Neural cell (in vitro differentiated cells): Measurements from ENCODE around the gene ILK. TPM values are rescaled to one million over a fixed set of nuclear protein-coding genes. Genes with fewer than 3 reads are reported as not detected.

Source experiments
- H2AFZ ChIP-seq: fragments of 200-600, 300-800 bp; sonication (generic), shearing (Covaris generic); 2 replicates; pipeline ENCODE4 v1.6.0; 2014; ENCODE audit warnings: low read depth, mild to moderate bottlenecking, antibody characterized with exemption, low read length, moderate library complexity
- H3F3A ChIP-seq: fragments of 200-600 bp; shearing (Covaris generic); 2 replicates; pipeline ENCODE4 v1.6.1; 2016; ENCODE audit warnings: mild to moderate bottlenecking, moderate library complexity, mixed read lengths, antibody characterized with exemption, low read length; ENCODE audit not compliant: insufficient read depth, poor library complexity, severe bottlenecking
- H3K27ac ChIP-seq: fragments of 200-600, 300-800 bp; sonication (generic), shearing (Covaris generic); 2 replicates; pipeline ENCODE4 v1.5.1; 2014; ENCODE audit warnings: mild to moderate bottlenecking, low read length, moderate library complexity
- H3K27me3 ChIP-seq: fragments of 300-800, 200-600 bp; sonication (generic), shearing (Covaris generic); 2 replicates; pipeline ENCODE4 v1.6.0; 2014; ENCODE audit warnings: mild to moderate bottlenecking, low read depth, low read length, moderate library complexity; ENCODE audit not compliant: insufficient read depth
- H3K36me3 ChIP-seq: fragments of 300-800, 200-600 bp; sonication (generic), shearing (Covaris generic); 2 replicates; pipeline ENCODE4 v1.5.1; 2014; ENCODE audit warnings: mild to moderate bottlenecking, antibody characterized with exemption, low read length, moderate library complexity; ENCODE audit not compliant: insufficient read depth
- H3K4me2 ChIP-seq: fragments of 300-800, 200-600 bp; sonication (generic), shearing (Covaris generic); 2 replicates; pipeline ENCODE4 v1.6.0; 2014; ENCODE audit warnings: mild to moderate bottlenecking, low read length
- H3K4me3 ChIP-seq: fragments of 300-800, 200-600 bp; sonication (generic), shearing (Covaris generic); 2 replicates; pipeline ENCODE4 v1.5.1; 2014; ENCODE audit warnings: mild to moderate bottlenecking, low read length, moderate library complexity
- H3K79me2 ChIP-seq: fragments of 200-600 bp; shearing (Covaris generic); replicated peaks from 2 replicates; pipeline ENCODE4 v1.6.0; 2014; ENCODE audit warnings: mild to moderate bottlenecking, low read length, moderate library complexity; ENCODE audit not compliant: insufficient read depth
- H3K9ac ChIP-seq: fragments of 300-800, 200-600 bp; sonication (generic), shearing (Covaris generic); 2 replicates; pipeline ENCODE4 v1.6.1; 2016; ENCODE audit warnings: mild to moderate bottlenecking, low read length, mixed read lengths
- H3K9me2 ChIP-seq: fragments of 200-600 bp; shearing (Covaris generic); 2 replicates; pipeline ENCODE4 v1.6.1; 2016; ENCODE audit warnings: mild to moderate bottlenecking, low read length, mixed read lengths; ENCODE audit not compliant: insufficient read depth
- H3K9me3 ChIP-seq: fragments of 200-600, 300-800 bp; sonication (generic), shearing (Covaris generic); 2 replicates; pipeline ENCODE4 v1.6.1; 2016; ENCODE audit warnings: mild to moderate bottlenecking, mixed run types, low read length, moderate library complexity, mixed read lengths
- H4K20me1 ChIP-seq: fragments of 200-600 bp; shearing (Covaris generic); 2 replicates; pipeline ENCODE4 v1.6.1; 2016; ENCODE audit warnings: mild to moderate bottlenecking, mixed run types; ENCODE audit not compliant: insufficient read depth
- EP300 ChIP-seq: fragments of 450-650 bp; conservative IDR thresholded peaks from 2 replicates; pipeline ENCODE4 v1.6.1; 2014; ENCODE audit warnings: antibody characterized with exemption, mild to moderate bottlenecking, moderate library complexity; ENCODE audit not compliant: poor library complexity, severe bottlenecking
- EZH2 ChIP-seq: fragments of 200-600, 300-800 bp; shearing (Covaris generic), sonication (generic); IDR thresholded peaks from 2 replicates; pipeline ENCODE4 v1.6.1; 2014; ENCODE audit warnings: antibody characterized with exemption, low read length, borderline replicate concordance, mild to moderate bottlenecking; ENCODE audit not compliant: insufficient read depth, poor library complexity, severe bottlenecking
- MXI1 ChIP-seq: fragments of 450-650 bp; conservative IDR thresholded peaks from 2 replicates; pipeline ENCODE4 v1.6.1; 2014; ENCODE audit warnings: antibody characterized with exemption, mild to moderate bottlenecking; ENCODE audit not compliant: poor library complexity, severe bottlenecking
- POLR2AphosphoS5 ChIP-seq: IDR thresholded peaks from 2 replicates; pipeline ENCODE4 v1.6.1; 2012
- RAD21 ChIP-seq: fragments of 450-650 bp; conservative IDR thresholded peaks from 2 replicates; pipeline ENCODE4 v1.6.1; 2014; ENCODE audit warnings: antibody characterized with exemption, mild to moderate bottlenecking, moderate library complexity
- SMC3 ChIP-seq: fragments of 450-650 bp; conservative IDR thresholded peaks from 2 replicates; pipeline ENCODE4 v1.6.1; 2014; ENCODE audit warnings: antibody characterized with exemption, mild to moderate bottlenecking, moderate library complexity; ENCODE audit not compliant: poor library complexity
- TAF1 ChIP-seq: IDR thresholded peaks from 2 replicates; pipeline ENCODE4 v1.6.1; 2012; ENCODE audit warnings: low read depth
- polyA plus RNA-seq: library from polyadenylated mRNA; depleted of rRNA; stranded (reverse); fragments of >200 nt; gene quantifications from 2 replicates; pipeline ENCODE4 v1.2.3, GENCODE V29; 2014
- TF ChIP-seq, protein P1 (sequence below): fragments of 450-650 bp; IDR thresholded peaks from 2 replicates; pipeline ENCODE4 v1.5.1; 2014; ENCODE audit warnings: antibody characterized with exemption, mild to moderate bottlenecking, moderate library complexity; ENCODE audit not compliant: poor library complexity, severe bottlenecking
- TF ChIP-seq, protein P2 (sequence below): IDR thresholded peaks from 2 replicates; pipeline ENCODE4 v1.6.1; 2012; ENCODE audit warnings: borderline replicate concordance

The ILK gene
- polyA plus RNA-seq, 1 donor from 2014 or later: 68.8 TPM

GRCh38 chr11:6596239-6596877 is 7.2 kb upstream of the ILK start:
- no peak overlapping the region for H3K27ac ChIP-seq
- TF ChIP-seq SMC3: no peak
- no peak for TF ChIP-seq EZH2
- TF ChIP-seq, protein P1, sequence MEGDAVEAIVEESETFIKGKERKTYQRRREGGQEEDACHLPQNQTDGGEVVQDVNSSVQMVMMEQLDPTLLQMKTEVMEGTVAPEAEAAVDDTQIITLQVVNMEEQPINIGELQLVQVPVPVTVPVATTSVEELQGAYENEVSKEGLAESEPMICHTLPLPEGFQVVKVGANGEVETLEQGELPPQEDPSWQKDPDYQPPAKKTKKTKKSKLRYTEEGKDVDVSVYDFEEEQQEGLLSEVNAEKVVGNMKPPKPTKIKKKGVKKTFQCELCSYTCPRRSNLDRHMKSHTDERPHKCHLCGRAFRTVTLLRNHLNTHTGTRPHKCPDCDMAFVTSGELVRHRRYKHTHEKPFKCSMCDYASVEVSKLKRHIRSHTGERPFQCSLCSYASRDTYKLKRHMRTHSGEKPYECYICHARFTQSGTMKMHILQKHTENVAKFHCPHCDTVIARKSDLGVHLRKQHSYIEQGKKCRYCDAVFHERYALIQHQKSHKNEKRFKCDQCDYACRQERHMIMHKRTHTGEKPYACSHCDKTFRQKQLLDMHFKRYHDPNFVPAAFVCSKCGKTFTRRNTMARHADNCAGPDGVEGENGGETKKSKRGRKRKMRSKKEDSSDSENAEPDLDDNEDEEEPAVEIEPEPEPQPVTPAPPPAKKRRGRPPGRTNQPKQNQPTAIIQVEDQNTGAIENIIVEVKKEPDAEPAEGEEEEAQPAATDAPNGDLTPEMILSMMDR: no peak
- TF ChIP-seq POLR2AphosphoS5: no peak
- no peak for TF ChIP-seq EP300
- TF ChIP-seq MXI1: no peak
- TF ChIP-seq, protein P2, sequence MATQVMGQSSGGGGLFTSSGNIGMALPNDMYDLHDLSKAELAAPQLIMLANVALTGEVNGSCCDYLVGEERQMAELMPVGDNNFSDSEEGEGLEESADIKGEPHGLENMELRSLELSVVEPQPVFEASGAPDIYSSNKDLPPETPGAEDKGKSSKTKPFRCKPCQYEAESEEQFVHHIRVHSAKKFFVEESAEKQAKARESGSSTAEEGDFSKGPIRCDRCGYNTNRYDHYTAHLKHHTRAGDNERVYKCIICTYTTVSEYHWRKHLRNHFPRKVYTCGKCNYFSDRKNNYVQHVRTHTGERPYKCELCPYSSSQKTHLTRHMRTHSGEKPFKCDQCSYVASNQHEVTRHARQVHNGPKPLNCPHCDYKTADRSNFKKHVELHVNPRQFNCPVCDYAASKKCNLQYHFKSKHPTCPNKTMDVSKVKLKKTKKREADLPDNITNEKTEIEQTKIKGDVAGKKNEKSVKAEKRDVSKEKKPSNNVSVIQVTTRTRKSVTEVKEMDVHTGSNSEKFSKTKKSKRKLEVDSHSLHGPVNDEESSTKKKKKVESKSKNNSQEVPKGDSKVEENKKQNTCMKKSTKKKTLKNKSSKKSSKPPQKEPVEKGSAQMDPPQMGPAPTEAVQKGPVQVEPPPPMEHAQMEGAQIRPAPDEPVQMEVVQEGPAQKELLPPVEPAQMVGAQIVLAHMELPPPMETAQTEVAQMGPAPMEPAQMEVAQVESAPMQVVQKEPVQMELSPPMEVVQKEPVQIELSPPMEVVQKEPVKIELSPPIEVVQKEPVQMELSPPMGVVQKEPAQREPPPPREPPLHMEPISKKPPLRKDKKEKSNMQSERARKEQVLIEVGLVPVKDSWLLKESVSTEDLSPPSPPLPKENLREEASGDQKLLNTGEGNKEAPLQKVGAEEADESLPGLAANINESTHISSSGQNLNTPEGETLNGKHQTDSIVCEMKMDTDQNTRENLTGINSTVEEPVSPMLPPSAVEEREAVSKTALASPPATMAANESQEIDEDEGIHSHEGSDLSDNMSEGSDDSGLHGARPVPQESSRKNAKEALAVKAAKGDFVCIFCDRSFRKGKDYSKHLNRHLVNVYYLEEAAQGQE: no peak
- TF ChIP-seq RAD21: no peak
- no peak for TF ChIP-seq TAF1
- H3K36me3 ChIP-seq: peaks cover 3% of the 10 kb centered on the region
- H3K4me3 ChIP-seq: no peak overlapping the region
- no peak overlapping the region for H3K9ac ChIP-seq
- no peaks in the 10 kb centered on the region for H3K27me3 ChIP-seq
- no peaks in the 10 kb centered on the region for H3F3A ChIP-seq
- H4K20me1 ChIP-seq: no peaks in the 10 kb centered on the region
- no peak overlapping the region for H3K4me2 ChIP-seq
- H3K9me2 ChIP-seq: no peaks in the 10 kb centered on the region
- H3K9me3 ChIP-seq: no peaks in the 10 kb centered on the region
- H2AFZ ChIP-seq: no peak overlapping the region
- H3K79me2 ChIP-seq: no peaks in the 10 kb centered on the region

GRCh38 chr11:6598555-6598954 is 5.0 kb upstream of the ILK start:
- Histone ChIP-seq H3K79me2 (peaks cover 15% of the 10 kb centered on the region), H3K9me3 (no peaks in the 10 kb centered on the region), H3K9me2 (no peaks in the 10 kb centered on the region), H3K4me2 (no peak overlapping the region), H3F3A (no peaks in the 10 kb centered on the region), H3K4me3 (no peak overlapping the region), H2AFZ (no peak overlapping the region), H3K36me3 (peaks cover 3% of the 10 kb centered on the region), H3K27me3 (no peaks in the 10 kb centered on the region), H3K27ac (no peak overlapping the region), H4K20me1 (no peaks in the 10 kb centered on the region), H3K9ac (no peak overlapping the region)
- TF ChIP-seq SMC3 (no peak), RAD21 (no peak), MXI1 (no peak), EZH2 (no peak), POLR2AphosphoS5 (no peak), EP300 (no peak), TAF1 (no peak)
- TF ChIP-seq, protein P1: no peak
- TF ChIP-seq, protein P2: no peak
